Endothelial cell of umbilical vein (primary cell): Measurements from ENCODE around the gene COPS7A.

ENCODE experiments used
- CTCF ChIP-seq, 2 donors: IDR thresholded peaks; 1 replicate in 1 of 2; 2 replicates in 1 of 2; pipeline ENCODE4 v1.5.1; 2011; ENCODE audit warnings: low read length in 2 of 2, mild to moderate bottlenecking in 2 of 2, moderate library complexity in 2 of 2, control low read depth in 1 of 2, inconsistent platforms in 1 of 2, low read depth in 1 of 2; ENCODE audit not compliant: insufficient read depth in 1 of 2; ENCODE audit errors: extremely low read depth in 1 of 2
- EZH2 ChIP-seq: IDR thresholded peaks from 2 replicates; pipeline ENCODE4 v1.6.1; 2012; ENCODE audit warnings: borderline replicate concordance, low read depth, mild to moderate bottlenecking, moderate library complexity, low read length, inconsistent platforms; ENCODE audit not compliant: severe bottlenecking

DNA sequence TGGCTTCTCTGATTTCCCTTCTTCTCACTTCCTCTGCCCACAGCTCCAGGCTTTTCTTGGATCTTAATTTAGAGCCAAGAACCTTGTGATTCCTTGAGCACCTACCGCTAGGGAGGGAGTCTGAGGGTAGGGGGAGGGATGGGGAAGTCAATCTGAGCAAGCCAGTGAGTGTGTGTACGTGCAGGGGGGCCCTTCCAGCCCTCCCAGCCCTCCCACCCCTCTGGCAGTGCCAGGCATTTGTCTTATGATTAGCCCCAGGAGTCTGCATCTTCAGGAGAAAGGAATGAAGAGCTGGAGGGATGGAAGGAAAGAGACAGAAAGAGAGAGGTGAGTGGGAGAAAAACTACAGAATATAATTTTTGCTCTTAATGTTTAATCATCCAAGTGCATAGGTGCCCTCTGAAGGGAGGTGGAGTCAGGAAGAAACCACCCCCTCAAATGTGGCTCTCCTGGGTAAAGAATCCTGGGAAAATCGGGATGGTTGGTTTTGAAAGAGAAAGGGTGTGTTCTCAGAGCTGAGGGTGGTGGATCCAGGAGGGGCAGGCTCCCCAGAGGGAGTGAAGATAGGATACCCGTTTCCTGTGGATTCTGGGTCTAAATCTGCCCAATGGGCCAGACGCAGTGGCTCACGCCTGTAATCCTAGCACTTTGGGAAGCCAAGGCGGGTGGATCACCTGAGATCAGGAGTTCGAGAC is 25.3 kb upstream of the COPS7A start:
- TF ChIP-seq EZH2 (no peak), CTCF (IDR thresholded peaks at IDR 0.05; ENCODE audit: extremely low read depth in 1 of 2, insufficient read depth in 1 of 2, low read depth in 1 of 2, low read length in 2 of 2) (no peak)
